Measurements from ENCODE around the gene FBN3.

The FBN3 gene

DNA sequence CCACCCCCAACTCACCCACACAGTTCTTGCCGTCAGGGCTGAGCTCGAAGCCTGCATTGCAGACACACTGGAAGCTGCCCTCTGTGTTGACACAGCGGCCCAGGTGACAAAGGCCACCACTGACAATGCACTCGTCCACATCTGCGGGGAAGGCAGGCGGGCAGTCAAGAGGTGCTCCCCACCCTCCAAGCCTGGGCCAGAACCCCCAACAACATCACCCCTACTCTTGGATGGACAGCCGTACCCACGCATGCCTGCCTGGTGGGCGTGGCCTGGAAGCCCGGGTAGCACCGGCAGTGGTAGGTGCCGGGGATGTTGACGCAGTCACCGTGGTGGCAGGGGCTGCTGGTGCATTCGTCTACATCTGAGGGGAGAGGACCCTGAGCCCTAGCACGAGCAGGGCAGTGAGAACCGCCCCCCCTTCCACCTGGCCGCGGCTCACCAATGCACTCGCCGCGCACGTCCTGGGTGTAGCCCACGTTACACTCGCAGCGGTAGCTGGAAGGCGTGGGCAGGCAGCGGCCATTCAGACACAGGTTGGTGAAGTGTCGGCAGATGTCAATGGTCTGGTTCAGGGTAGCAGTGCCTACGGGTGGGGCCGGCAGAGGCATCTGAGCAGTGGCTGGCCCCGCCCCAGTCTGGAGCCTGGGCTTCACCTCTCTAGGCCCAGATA, 13.3 kb downstream of the FBN3 start:
- Histone ChIP-seq H3K4me1 (ENCODE audit: control insufficient read depth, insufficient read depth, low read length) (no peaks in the 10 kb centered on the region), H3K4me3 (ENCODE audit: low read depth, low read length) (no peak overlapping the region), H3K36me3 (ENCODE audit: control insufficient read depth in 2 of 2, insufficient read depth in 1 of 2, low read length in 2 of 2) (no peaks in the 10 kb centered on the region), H3K27ac (ENCODE audit: extremely low read depth, low read depth, low read length) (no peak overlapping the region), H3K9me3 (ENCODE audit: control insufficient read depth, insufficient read depth, low read depth, low read length) (no peaks in the 10 kb centered on the region)
- ChIA-PET CTCF (no interaction called here), POLR2A (interaction anchor here (0.6 kb wide), 1 partner anchor 118 kb away, joined by 6 read pairs; no protein-coding TSS in a partner anchor)
- no peak for TF ChIP-seq ZNF18 (tag by site-specific recombination; IDR thresholded peaks at IDR 0.05)
- TF ChIP-seq KLF9 (tag by site-specific recombination; IDR thresholded peaks at IDR 0.05; ENCODE audit: low read depth), result 0 out of 2 replicates have a peak, but pooled peaks have one; percentile 30

DNA sequence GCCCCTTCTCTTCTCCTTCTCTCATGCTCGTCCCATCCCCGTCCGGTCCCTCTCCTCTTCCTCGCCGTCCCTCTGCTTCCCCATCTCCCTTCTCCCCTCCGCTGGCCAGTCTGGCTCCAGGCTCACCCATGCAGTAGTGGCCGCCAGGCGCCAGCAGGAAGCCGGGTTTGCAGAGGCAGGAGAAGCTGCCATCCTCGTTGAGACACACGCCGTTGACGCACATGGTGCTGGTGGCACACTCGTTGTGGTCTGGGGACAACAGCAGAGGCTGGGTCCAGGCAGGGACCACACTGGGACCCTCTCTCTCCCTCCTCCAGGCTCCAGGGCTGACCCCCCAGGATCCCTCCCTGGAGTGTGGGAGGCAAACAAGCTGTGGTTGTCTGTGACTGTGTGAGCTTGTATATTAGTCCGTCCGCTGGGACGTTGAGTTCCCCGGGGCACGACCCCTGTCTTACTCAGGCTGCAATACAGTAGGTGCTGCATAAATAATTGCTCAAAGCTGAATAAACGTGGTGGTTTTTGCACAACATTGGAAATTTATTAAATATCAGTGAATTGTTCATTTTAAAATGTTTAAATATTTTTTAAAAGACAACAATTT, 16.4 kb downstream of the FBN3 start:
- H3K9me3 ChIP-seq (ENCODE audit: control insufficient read depth, insufficient read depth, low read depth, low read length), result no peaks in the 10 kb centered on the region
- H3K27ac ChIP-seq (ENCODE audit: extremely low read depth, low read depth, low read length), result no peak overlapping the region
- peaks cover 0 to 3% of the 10 kb centered on the region in 2 experiments; a peak in 1 of 3 replicates for H3K36me3 ChIP-seq (ENCODE audit: control insufficient read depth in 2 of 2, insufficient read depth in 1 of 2, low read length in 2 of 2)
- TF ChIP-seq ZBTB49 (tag by site-specific recombination; IDR thresholded peaks at IDR 0.05; ENCODE audit: low read depth), result no peak
- peak; percentile 26; the same call in 1 of the 2 replicates for TF ChIP-seq ZNF366 (tag by site-specific recombination; conservative IDR thresholded peaks at IDR 0.05)
- ChIA-PET POLR2A (no interaction called here), CTCF (no interaction called here)
- no peak overlapping the region for H3K4me3 ChIP-seq (ENCODE audit: low read depth, low read length)
- H3K4me1 ChIP-seq (ENCODE audit: control insufficient read depth, insufficient read depth, low read length), result no peaks in the 10 kb centered on the region

GRCh38 chr19:8131517-8131916, 17.9 kb downstream of the FBN3 start:
- ChIA-PET POLR2A (interaction anchor here (1.5 kb wide), 1 partner anchor 188 kb away, joined by 3 read pairs; the partner anchor contains the start of gene TIMM44), CTCF (no interaction called here)
- H3K9me3 ChIP-seq (ENCODE audit: control insufficient read depth, insufficient read depth, low read depth, low read length), result no peaks in the 10 kb centered on the region
- TF ChIP-seq HOXA7 (CRISPR knock-in tag; IDR thresholded peaks at IDR 0.05; ENCODE audit: borderline replicate concordance), result no peak
- TF ChIP-seq HIC1 (tag by site-specific recombination; IDR thresholded peaks at IDR 0.05), result 0 out of 2 replicates have a peak, but pooled peaks have one; percentile 32
- H3K36me3 ChIP-seq (ENCODE audit: control insufficient read depth in 2 of 2, insufficient read depth in 1 of 2, low read length in 2 of 2), result peaks cover 0 to 3% of the 10 kb centered on the region in 2 experiments; a peak in 1 of 3 replicates
- no peak overlapping the region for H3K27ac ChIP-seq (ENCODE audit: extremely low read depth, low read depth, low read length)
- H3K4me3 ChIP-seq (ENCODE audit: low read depth, low read length), result no peak overlapping the region
- H3K4me1 ChIP-seq (ENCODE audit: control insufficient read depth, insufficient read depth, low read length), result peaks cover 2% of the 10 kb centered on the region; the same call in 1 of the 2 replicates

DNA sequence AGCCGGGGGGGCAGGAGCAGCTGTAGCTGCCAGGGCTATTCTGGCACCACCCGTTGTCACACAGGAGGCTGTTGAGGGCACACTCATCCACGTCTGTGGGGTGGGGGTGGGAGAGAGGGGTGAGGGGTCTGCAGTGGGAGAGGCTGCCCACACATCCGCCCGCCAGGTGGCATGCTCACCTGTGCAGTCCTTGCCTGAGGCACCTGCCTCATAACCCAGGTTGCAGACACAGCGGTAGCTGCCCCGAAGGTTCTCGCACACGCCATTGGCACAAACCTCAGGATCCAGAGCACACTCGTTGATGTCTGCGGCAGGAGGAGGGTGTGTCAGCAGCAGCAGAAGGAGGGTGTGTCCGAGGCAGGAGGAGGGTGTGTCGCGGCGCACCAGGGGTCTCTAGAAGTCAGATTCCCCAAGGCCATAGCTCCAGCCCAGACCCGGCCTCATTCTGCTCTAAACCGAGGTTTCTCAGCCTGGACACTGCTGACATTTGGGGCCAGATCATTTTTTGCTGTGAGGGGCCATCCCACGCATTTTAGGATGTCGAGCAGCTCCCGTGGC, 20.3 kb downstream of the FBN3 start:
- H3K36me3 ChIP-seq (ENCODE audit: control insufficient read depth in 2 of 2, insufficient read depth in 1 of 2, low read length in 2 of 2), result peaks cover 0 to 3% of the 10 kb centered on the region in 2 experiments; a peak in 1 of 3 replicates
- H3K9me3 ChIP-seq (ENCODE audit: control insufficient read depth, insufficient read depth, low read depth, low read length), result no peaks in the 10 kb centered on the region
- peaks cover 2% of the 10 kb centered on the region; the same call in 1 of the 2 replicates for H3K4me1 ChIP-seq (ENCODE audit: control insufficient read depth, insufficient read depth, low read length)
- CTCF ChIA-PET, result interaction anchor here (0.6 kb wide), 2 partner anchors 61 to 205 kb away, joined by 4 to 6 read pairs; no protein-coding TSS in a partner anchor
- H3K27ac ChIP-seq (ENCODE audit: extremely low read depth, low read depth, low read length), result no peak overlapping the region
- TF ChIP-seq KLF1 (tag by site-specific recombination; IDR thresholded peaks at IDR 0.05), result peak; percentile 79
- TF ChIP-seq FEZF1 (tag by site-specific recombination; IDR thresholded peaks at IDR 0.05), result no peak
- TF ChIP-seq ZNF473 (tag by site-specific recombination; IDR thresholded peaks at IDR 0.05), result no peak
- TF ChIP-seq KLF9 (tag by site-specific recombination; IDR thresholded peaks at IDR 0.05; ENCODE audit: low read depth), result peak; percentile 45; the same call in 1 of the 2 replicates
- POLR2A ChIA-PET, result no interaction called here
- H3K4me3 ChIP-seq (ENCODE audit: low read depth, low read length), result no peak overlapping the region

Measured in HEK293 (cell line).